GM18870 (cell line): ENCODE data around the gene ENOX2.
"Not testable (repeated sequence)": the region's sequence is repeated elsewhere in the genome, so short reads cannot be mapped to it uniquely, and the experiment has no call there.

Experiments used
- ATAC-seq: cut with Tn5 transposase; IDR thresholded peaks from one replicate; pipeline ENCODE4 v1.9.1; 2021; ENCODE audit warnings: moderate library complexity; ENCODE audit not compliant: unreplicated experiment

Gene ENOX2

GRCh38 chrX:130902783-130903613 is at the start of gene ENOX2:
Gene ENOX2, minus strand, starts transcription at chrX:130903209. Its CDS starts 199,993 bp downstream, at chrX:130703216.
- peak; percentile 98 for ATAC-seq

GRCh38 chrX:130952266-130953043 is 49.4 kb upstream of the ENOX2 start:
- ATAC-seq = peak; percentile 90

- ATAC-seq = no peak
These were observed 41.2 kb upstream of the ENOX2 start for GRCh38 chrX:130944230-130944629.

GRCh38 chrX:130937101-130937500 is 34.1 kb upstream of the ENOX2 start:
- no peak for ATAC-seq

- no peak for ATAC-seq
These were observed 30.3 kb upstream of the ENOX2 start for GRCh38 chrX:130933358-130933757.

- not testable (repeated sequence) for ATAC-seq
These were observed 17.4 kb upstream of the ENOX2 start for GRCh38 chrX:130920405-130920804.

GRCh38 chrX:130919676-130920075 is 16.7 kb upstream of the ENOX2 start:
- ATAC-seq = not testable (repeated sequence)

- ATAC-seq = not testable (repeated sequence)
These were observed 15.5 kb upstream of the ENOX2 start for GRCh38 chrX:130918498-130918897.

- no peak for ATAC-seq
These were observed 13.8 kb upstream of the ENOX2 start for GRCh38 chrX:130916636-130917422.

GRCh38 chrX:130915302-130915701 is 12.3 kb upstream of the ENOX2 start:
- ATAC-seq = no peak

- no peak for ATAC-seq
These were observed 6.6 kb upstream of the ENOX2 start for GRCh38 chrX:130909469-130910136.

GRCh38 chrX:130906776-130907175 is 3.8 kb upstream of the ENOX2 start:
- ATAC-seq = no peak

GRCh38 chrX:130902446-130902782 is 595 bp downstream of the ENOX2 start:
- ATAC-seq = no peak

- ATAC-seq = no peak
These were observed 6.1 kb downstream of the ENOX2 start for GRCh38 chrX:130896802-130897501.

- ATAC-seq = no peak
These were observed 7.0 kb downstream of the ENOX2 start for GRCh38 chrX:130896026-130896425.

GRCh38 chrX:130895299-130895698 is 7.7 kb downstream of the ENOX2 start:
- no peak for ATAC-seq

GRCh38 chrX:130893356-130894085 is 9.5 kb downstream of the ENOX2 start:
- ATAC-seq = no peak

- no peak for ATAC-seq
These were observed 15.6 kb downstream of the ENOX2 start for GRCh38 chrX:130887376-130887775.

- ATAC-seq = no peak
These were observed 17.0 kb downstream of the ENOX2 start for GRCh38 chrX:130885996-130886395.
